ENCODE data around the gene CEACAM21.

- TF ChIP-seq, protein P1, sequence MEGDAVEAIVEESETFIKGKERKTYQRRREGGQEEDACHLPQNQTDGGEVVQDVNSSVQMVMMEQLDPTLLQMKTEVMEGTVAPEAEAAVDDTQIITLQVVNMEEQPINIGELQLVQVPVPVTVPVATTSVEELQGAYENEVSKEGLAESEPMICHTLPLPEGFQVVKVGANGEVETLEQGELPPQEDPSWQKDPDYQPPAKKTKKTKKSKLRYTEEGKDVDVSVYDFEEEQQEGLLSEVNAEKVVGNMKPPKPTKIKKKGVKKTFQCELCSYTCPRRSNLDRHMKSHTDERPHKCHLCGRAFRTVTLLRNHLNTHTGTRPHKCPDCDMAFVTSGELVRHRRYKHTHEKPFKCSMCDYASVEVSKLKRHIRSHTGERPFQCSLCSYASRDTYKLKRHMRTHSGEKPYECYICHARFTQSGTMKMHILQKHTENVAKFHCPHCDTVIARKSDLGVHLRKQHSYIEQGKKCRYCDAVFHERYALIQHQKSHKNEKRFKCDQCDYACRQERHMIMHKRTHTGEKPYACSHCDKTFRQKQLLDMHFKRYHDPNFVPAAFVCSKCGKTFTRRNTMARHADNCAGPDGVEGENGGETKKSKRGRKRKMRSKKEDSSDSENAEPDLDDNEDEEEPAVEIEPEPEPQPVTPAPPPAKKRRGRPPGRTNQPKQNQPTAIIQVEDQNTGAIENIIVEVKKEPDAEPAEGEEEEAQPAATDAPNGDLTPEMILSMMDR (conservative IDR thresholded peaks at IDR 0.05 in 1 of 2, IDR thresholded peaks at IDR 0.05 in 1 of 2; ENCODE audit: low read depth in 1 of 2, low read length in 2 of 2), result no peak
- no peak for TF ChIP-seq EZH2 (IDR thresholded peaks at IDR 0.05; ENCODE audit: low read length, missing control alignments)
Measured at GRCh38 chr19:41606215-41606837, 30.4 kb downstream of the CEACAM21 start.
